WERI-Rb-1 (cell line): ENCODE measurements around the gene RFTN1.

Experiments used
- DNase-seq: peaks from one replicate; pipeline ENCODE4 v3.0.0-alpha.2; 2020
- H3K27ac ChIP-seq: fragments of 250-450 bp; sonication (Bioruptor Pico); 2 replicates; pipeline ENCODE4 v1.5.1; 2020; ENCODE audit warnings: mild to moderate bottlenecking, moderate library complexity
- H3K27me3 ChIP-seq: fragments of 250-450 bp; sonication (Bioruptor Pico); 2 replicates; pipeline ENCODE4 v1.5.1; 2021; ENCODE audit warnings: mild to moderate bottlenecking, low read depth, moderate library complexity; ENCODE audit not compliant: insufficient read depth, severe bottlenecking
- H3K36me3 ChIP-seq: fragments of 250-450 bp; sonication (Bioruptor Pico); 2 replicates; pipeline ENCODE4 v1.5.1; 2020; ENCODE audit warnings: mild to moderate bottlenecking, moderate library complexity
- H3K4me3 ChIP-seq: 2 replicates; pipeline ENCODE4 v1.5.1; 2011; ENCODE audit warnings: low read depth, mild to moderate bottlenecking, control low read depth, low read length
- H3K9me3 ChIP-seq: fragments of 250-450 bp; sonication (Bioruptor Pico); 2 replicates; pipeline ENCODE4 v1.5.1; 2021; ENCODE audit warnings: mild to moderate bottlenecking, moderate library complexity; ENCODE audit not compliant: severe bottlenecking
- TF ChIP-seq, protein P1 (sequence below): IDR thresholded peaks from 2 replicates; pipeline ENCODE4 v1.5.1; 2011; ENCODE audit warnings: low read depth, mild to moderate bottlenecking, control low read depth, inconsistent platforms, low read length

The RFTN1 gene

DNA sequence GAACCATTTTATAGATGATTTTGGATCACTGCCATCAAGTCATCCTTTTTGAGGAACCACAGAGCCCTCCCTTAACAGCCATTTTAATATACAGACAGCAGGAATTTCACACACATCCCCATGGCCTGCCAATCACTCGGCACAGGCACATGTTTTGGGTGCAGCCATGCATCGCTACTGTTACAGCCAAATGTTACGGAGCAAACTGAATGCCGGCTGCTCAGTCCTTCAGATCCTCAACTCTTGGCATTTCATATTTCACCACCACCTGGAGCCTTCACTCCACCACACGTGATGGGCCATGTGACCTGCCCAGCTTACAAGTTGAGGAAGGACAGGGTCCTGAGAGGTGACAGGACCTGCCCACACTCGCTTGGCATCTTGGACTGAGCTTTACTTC, 157.7 kb downstream of the RFTN1 start:
- Histone ChIP-seq H3K4me3 (no peak overlapping the region), H3K36me3 (no peaks in the 10 kb centered on the region), H3K27me3 (no peaks in the 10 kb centered on the region), H3K9me3 (no peaks in the 10 kb centered on the region), H3K27ac (no peak overlapping the region)
- no peak for DNase-seq
- TF ChIP-seq, protein P1, sequence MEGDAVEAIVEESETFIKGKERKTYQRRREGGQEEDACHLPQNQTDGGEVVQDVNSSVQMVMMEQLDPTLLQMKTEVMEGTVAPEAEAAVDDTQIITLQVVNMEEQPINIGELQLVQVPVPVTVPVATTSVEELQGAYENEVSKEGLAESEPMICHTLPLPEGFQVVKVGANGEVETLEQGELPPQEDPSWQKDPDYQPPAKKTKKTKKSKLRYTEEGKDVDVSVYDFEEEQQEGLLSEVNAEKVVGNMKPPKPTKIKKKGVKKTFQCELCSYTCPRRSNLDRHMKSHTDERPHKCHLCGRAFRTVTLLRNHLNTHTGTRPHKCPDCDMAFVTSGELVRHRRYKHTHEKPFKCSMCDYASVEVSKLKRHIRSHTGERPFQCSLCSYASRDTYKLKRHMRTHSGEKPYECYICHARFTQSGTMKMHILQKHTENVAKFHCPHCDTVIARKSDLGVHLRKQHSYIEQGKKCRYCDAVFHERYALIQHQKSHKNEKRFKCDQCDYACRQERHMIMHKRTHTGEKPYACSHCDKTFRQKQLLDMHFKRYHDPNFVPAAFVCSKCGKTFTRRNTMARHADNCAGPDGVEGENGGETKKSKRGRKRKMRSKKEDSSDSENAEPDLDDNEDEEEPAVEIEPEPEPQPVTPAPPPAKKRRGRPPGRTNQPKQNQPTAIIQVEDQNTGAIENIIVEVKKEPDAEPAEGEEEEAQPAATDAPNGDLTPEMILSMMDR: no peak

DNA sequence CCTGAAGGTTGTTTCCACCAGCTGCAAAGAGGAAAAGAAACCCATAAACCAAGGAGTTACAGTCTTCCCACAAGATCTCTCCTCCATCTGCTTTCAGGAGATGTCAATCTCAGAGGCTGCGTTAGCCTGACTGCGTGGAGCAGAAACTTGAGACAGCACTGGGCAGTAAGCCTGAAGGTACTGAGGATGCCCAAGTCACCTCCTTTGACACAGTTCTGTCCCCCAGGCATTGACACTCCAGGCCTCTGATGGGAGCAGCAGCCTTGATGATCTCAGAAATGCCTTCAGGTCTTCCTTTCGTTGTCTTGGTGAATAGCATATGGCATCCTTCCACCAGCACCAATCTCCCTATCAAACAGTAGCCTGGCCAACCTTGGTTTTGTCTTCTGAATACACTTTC, 159.2 kb downstream of the RFTN1 start:
- Histone ChIP-seq H3K36me3 (no peaks in the 10 kb centered on the region), H3K27me3 (no peaks in the 10 kb centered on the region), H3K4me3 (no peak overlapping the region), H3K27ac (no peak overlapping the region), H3K9me3 (no peaks in the 10 kb centered on the region)
- DNase-seq: no peak
- TF ChIP-seq, protein P1: no peak

DNA sequence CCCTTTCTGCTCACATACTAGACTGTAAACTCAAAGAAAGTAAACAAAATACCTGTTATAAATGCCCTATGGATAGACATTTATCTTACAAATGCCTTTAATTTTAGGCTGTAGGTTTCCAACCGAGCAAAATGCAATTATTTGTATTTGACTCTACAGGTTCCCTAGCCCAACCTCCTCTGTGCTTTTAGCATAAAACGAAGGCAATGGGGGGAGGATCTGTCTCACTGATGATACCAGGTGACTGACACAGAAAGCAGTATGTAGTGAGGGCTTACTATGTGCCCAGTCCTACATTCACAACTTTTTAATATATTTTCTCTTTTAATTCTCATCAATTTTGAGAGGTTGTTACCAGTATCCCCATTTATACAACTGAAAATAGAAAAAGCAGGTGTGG, 161.1 kb downstream of the RFTN1 start:
- TF ChIP-seq, protein P1: no peak
- no peak overlapping the region for H3K4me3 ChIP-seq
- no peak overlapping the region for H3K27ac ChIP-seq
- no peaks in the 10 kb centered on the region for H3K27me3 ChIP-seq
- no peak for DNase-seq
- H3K36me3 ChIP-seq: no peaks in the 10 kb centered on the region
- no peaks in the 10 kb centered on the region for H3K9me3 ChIP-seq

DNA sequence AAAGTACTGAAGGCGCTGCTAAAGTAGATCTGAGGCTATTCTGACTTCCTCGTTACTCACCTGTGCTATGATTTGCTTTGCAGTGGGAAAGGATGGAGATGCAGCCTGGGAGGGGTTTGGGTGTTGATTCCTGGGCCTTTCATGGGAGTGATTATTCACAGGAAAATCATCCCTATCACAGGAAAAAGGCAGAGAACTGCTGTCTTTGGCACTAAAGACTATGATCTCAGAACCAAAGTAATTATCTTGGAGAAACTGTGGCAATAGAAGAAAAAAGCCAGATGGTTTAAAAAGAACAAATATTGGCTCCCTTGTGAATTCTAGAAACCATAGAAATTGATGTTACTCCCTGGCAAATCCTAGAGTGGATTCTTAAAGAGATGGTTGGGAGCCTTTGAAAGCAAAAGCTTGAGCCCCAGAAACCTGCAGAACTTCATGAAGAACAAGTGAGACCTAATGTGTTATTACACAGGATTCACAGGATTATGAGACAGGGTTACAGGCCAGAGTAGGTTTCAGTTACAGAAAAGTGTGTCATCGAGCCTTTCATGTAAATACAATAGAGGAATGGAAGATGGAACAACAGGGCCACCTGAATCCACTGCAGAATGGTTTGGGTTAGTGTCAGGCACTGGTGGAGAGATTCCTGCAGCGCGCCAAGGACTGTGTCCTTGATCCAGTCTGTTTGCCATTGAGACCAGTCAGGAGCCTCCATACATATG, 162.7 kb downstream of the RFTN1 start:
- Histone ChIP-seq H3K27me3 (no peaks in the 10 kb centered on the region), H3K27ac (no peak overlapping the region), H3K36me3 (no peaks in the 10 kb centered on the region), H3K9me3 (no peaks in the 10 kb centered on the region), H3K4me3 (no peak overlapping the region)
- TF ChIP-seq, protein P1: no peak
- no peak for DNase-seq

DNA sequence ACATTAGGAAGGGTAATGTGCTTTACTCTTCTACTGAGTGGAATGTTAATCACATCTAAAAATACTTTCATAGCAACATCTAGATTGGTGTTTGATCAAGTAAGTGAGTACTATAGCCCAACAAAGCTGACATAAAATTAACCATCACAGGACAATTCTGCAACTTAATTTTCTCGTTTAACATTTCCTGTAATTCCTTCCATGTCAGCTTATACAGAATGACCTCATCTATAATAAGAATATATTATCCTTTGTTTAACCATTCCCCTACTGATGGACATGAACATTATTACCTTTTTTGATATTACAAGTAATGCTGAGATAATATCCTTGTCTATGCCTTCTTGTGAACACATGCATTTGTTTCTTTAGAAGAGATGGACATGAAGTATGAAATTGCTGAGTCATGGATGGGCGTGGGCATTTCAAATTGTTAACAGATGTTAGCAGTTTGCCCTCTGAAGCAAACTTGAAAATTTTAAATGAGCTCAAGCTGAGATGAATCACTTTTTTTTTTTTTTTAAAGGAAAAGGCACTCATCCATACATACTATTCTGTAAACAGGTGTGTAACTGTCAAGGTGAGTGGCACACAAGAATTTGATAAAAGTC, 163.4 kb downstream of the RFTN1 start:
- DNase-seq: no peak
- Histone ChIP-seq H3K4me3 (no peak overlapping the region), H3K36me3 (no peaks in the 10 kb centered on the region; the same call in 1 of the 2 replicates), H3K9me3 (no peaks in the 10 kb centered on the region), H3K27ac (no peak overlapping the region), H3K27me3 (no peaks in the 10 kb centered on the region)
- TF ChIP-seq, protein P1: no peak
